ENCODE measurements around the gene BLVRB. TPM values are rescaled to one million over a fixed set of nuclear protein-coding genes. Genes with fewer than 3 reads are reported as not detected.
A peak's percentile ranks its signal among the peaks of the same experiment; 100 is the strongest.
"Not testable (repeated sequence)": the region's sequence is repeated elsewhere in the genome, so short reads cannot be mapped to it uniquely, and the experiment has no call there.

The BLVRB gene
- total RNA-seq, 1 donor from 2014 or later: 107 TPM

GRCh38 chr19:40449506-40449905 lies 16.0 kb downstream of the BLVRB start:
- no peak for DNase-seq

- no peak for DNase-seq
Observed at GRCh38 chr19:40446263-40446784, 19.2 kb downstream of the BLVRB start.

- DNase-seq: no peak
Observed at GRCh38 chr19:40445780-40446262, 19.7 kb downstream of the BLVRB start.

GRCh38 chr19:40444825-40445312 lies 20.7 kb downstream of the BLVRB start:
- DNase-seq: no peak

- DNase-seq: peak; percentile 97
Observed at GRCh38 chr19:40444000-40444824, 21.3 kb downstream of the BLVRB start, which contains the start of gene SERTAD3. Gene SERTAD3, minus strand, starts transcription at chr19:40444335. Its CDS starts 2,255 bp downstream, at chr19:40442080.

- peak; percentile 99 for DNase-seq
Observed at GRCh38 chr19:40443131-40443999, 22.2 kb downstream of the BLVRB start.

- no peak for DNase-seq
Observed at GRCh38 chr19:40442328-40443130, 23.0 kb downstream of the BLVRB start.

- DNase-seq: no peak
Observed at GRCh38 chr19:40441719-40442253, 23.8 kb downstream of the BLVRB start.

- no peak for DNase-seq
Observed at GRCh38 chr19:40438284-40438683, 27.3 kb downstream of the BLVRB start.

- peak; percentile 94 for DNase-seq
Observed at GRCh38 chr19:40433391-40434216, 31.9 kb downstream of the BLVRB start.

GRCh38 chr19:40432760-40433159 lies 32.8 kb downstream of the BLVRB start:
- not testable (repeated sequence) for DNase-seq

GRCh38 chr19:40431698-40432097 lies 33.8 kb downstream of the BLVRB start:
- DNase-seq: no peak

GRCh38 chr19:40430242-40430641 lies 35.3 kb downstream of the BLVRB start:
- DNase-seq: not testable (repeated sequence)

GRCh38 chr19:40428197-40428596 lies 37.3 kb downstream of the BLVRB start:
- not testable (repeated sequence) for DNase-seq

GRCh38 chr19:40425450-40426287 lies 39.9 kb downstream of the BLVRB start, which contains the start of gene SERTAD1:
Gene SERTAD1, minus strand, starts transcription at chr19:40425992. Its CDS starts 2,446 bp downstream, at chr19:40423546.
- DNase-seq: peak; percentile 99

- DNase-seq: no peak
Observed at GRCh38 chr19:40424637-40425449, 40.7 kb downstream of the BLVRB start.

- DNase-seq: no peak
Observed at GRCh38 chr19:40423938-40424337, 41.6 kb downstream of the BLVRB start.

All from skin of body (tissue), 2 donors.